GM12878 (cell line): Measurements from ENCODE around the gene TPRX1. TPM values are rescaled to one million over a fixed set of nuclear protein-coding genes. Genes with fewer than 3 reads are reported as not detected.

Experiments
- ATAC-seq: fragments of 200-7000 bp; cut with Tn5 transposase; 3 replicates; pipeline ENCODE4 v1.9.1; 2020; ENCODE audit warnings: mild to moderate bottlenecking, moderate library complexity
- BruUV-seq: library from RNA; stranded (reverse); fragments of 400-500 nt; replicated peaks from 2 replicates; lab custom pipeline; 2021; lab: Mats Ljungman, UMichigan
- CTCF ChIA-PET: fragments of 300-600 bp; sonication (Branson Sonifier 250); formaldehyde crosslinking; extraction: SDS; loops from one replicate; lab custom pipeline; 2021; ENCODE audit warnings: inconsistent platforms; lab: Yijun Ruan, JAX
- POLR2A ChIA-PET: fragments of 350-600 bp; formaldehyde crosslinking; extraction: SDS; loops from one replicate; lab custom pipeline; 2021; ENCODE audit warnings: inconsistent platforms; lab: Charles Lee
- RAD21 ChIA-PET: fragments of 300-600 bp; sonication (Branson Sonifier 250); formaldehyde crosslinking; loops from one replicate; lab custom pipeline; 2023; ENCODE audit warnings: antibody characterized with exemption; ENCODE audit not compliant: unreplicated experiment; lab: Charles Lee
- SMC1A ChIA-PET: fragments of 300-600 bp; sonication (Branson Sonifier 250); formaldehyde crosslinking; loops from one replicate; lab custom pipeline; 2023; ENCODE audit not compliant: unreplicated experiment, uncharacterized antibody; lab: Charles Lee
- DNase-seq: peaks from one replicate; pipeline ENCODE4 v3.0.0-alpha.2; 2011; ENCODE audit warnings: low read depth, low spot score
- FAIRE-seq: peaks from 3 replicates; lab custom pipeline; 2011; peaks lifted over from hg19 to GRCh38; lab: Jason Lieb, UNC
- H2AFZ ChIP-seq: 2 replicates; pipeline ENCODE4 v1.6.0; 2011; ENCODE audit warnings: low read depth, low read length, control low read depth; ENCODE audit not compliant: control insufficient read depth
- H3K27ac ChIP-seq: 2 replicates; pipeline ENCODE4 v1.5.1; 2011; ENCODE audit warnings: control low read depth; ENCODE audit not compliant: control insufficient read depth, insufficient read depth
- H3K27me3 ChIP-seq, 2 experiments: replicated peaks in 1 of 2; 2 replicates each; pipeline versions ENCODE4 v1.6.0 to v1.6.1; 2011; ENCODE audit warnings: low read length in 1 of 2; ENCODE audit not compliant: control insufficient read depth in 2 of 2, insufficient read depth in 2 of 2
- H3K36me3 ChIP-seq, 2 experiments: 2 replicates each; pipeline ENCODE4 v1.5.1; 2011; ENCODE audit warnings: low read length in 1 of 2; ENCODE audit not compliant: control insufficient read depth in 2 of 2, insufficient read depth in 2 of 2
- H3K4me1 ChIP-seq: 2 replicates; pipeline ENCODE4 v1.6.1; 2011; ENCODE audit warnings: mild to moderate bottlenecking, low read length, moderate library complexity, mixed read lengths; ENCODE audit not compliant: control insufficient read depth, insufficient read depth
- H3K4me2 ChIP-seq: 2 replicates; pipeline ENCODE4 v1.6.0; 2011; ENCODE audit warnings: control low read depth; ENCODE audit not compliant: control insufficient read depth, insufficient read depth
- H3K4me3 ChIP-seq: fragments of 200-600 bp; sonication (generic); 2 replicates; pipeline ENCODE4 v1.5.1; 2016
- H3K79me2 ChIP-seq: 2 replicates; pipeline ENCODE4 v1.6.0; 2011; ENCODE audit warnings: low read length; ENCODE audit not compliant: control insufficient read depth, insufficient read depth
- H3K9ac ChIP-seq: 2 replicates; pipeline ENCODE4 v1.8.0; 2011; ENCODE audit warnings: low read length, control low read depth, mixed read lengths; ENCODE audit not compliant: control insufficient read depth, insufficient read depth
- H3K9me3 ChIP-seq: replicated peaks from 3 replicates; pipeline ENCODE4 v1.5.1; 2011; ENCODE audit warnings: mild to moderate bottlenecking, low read length; ENCODE audit not compliant: control insufficient read depth, insufficient read depth
- H4K20me1 ChIP-seq: 2 replicates; pipeline ENCODE4 v1.6.0; 2011; ENCODE audit not compliant: control insufficient read depth, insufficient read depth
- JUND ChIP-seq: IDR thresholded peaks from 2 replicates; pipeline ENCODE4 v1.6.1; 2012; ENCODE audit warnings: low read depth, mild to moderate bottlenecking, low read length, improper control_type of control experiment, moderate library complexity
- NFIC ChIP-seq: IDR thresholded peaks from 2 replicates; pipeline ENCODE4 v1.6.1; 2012; ENCODE audit warnings: low read depth, mild to moderate bottlenecking, inconsistent platforms, low read length, moderate library complexity
- PAX8 ChIP-seq: fragments of 450-650 bp; IDR thresholded peaks from 2 replicates; pipeline ENCODE4 v1.6.1; 2017; ENCODE audit warnings: mild to moderate bottlenecking, moderate library complexity
- PML ChIP-seq: IDR thresholded peaks from 2 replicates; pipeline ENCODE4 v1.6.1; 2012; ENCODE audit warnings: low read length, inconsistent platforms
- RFX5 ChIP-seq: IDR thresholded peaks from 2 replicates; pipeline ENCODE4 v1.6.1; 2011; ENCODE audit warnings: low read depth, low read length, improper control_type of control experiment
- WGBS: methylation state at CpG from one replicate; pipeline ENCODE4 v1.1.6; 2016; ENCODE audit warnings: low lambda C conversion rate; ENCODE audit not compliant: insufficient replicate concordance, insufficient coverage; ENCODE audit errors: missing lambda C conversion rate; 5-methylcytosine and 5-hydroxymethylcytosine counted together
- in situ Hi-C: fragments of 300-500 bp; cut with MboI; formaldehyde crosslinking; loops from 9 replicates; pipeline ENCODE4 v1.14.3; 2018; ENCODE audit warnings: mixed read lengths
- intact Hi-C: fragments of 100-400 bp; cut with micrococcal nuclease; formaldehyde crosslinking; loops from one replicate; pipeline ENCODE4 v1.14.2; 2022; ENCODE audit not compliant: unreplicated experiment
- polyA plus RNA-seq, 11 experiments: library from polyadenylated mRNA; depleted of rRNA in 4 of 11; unstranded in 6 of 11; stranded (reverse) in 5 of 11; fragments of >200 nt; fragmentation: Nextera tagmentation in 4 of 11; fragmentation: Illumina TruSeq in 1 of 11; extraction: Ambion mirVana in 4 of 11; extraction: Trizol in 1 of 11; gene quantifications; 1 replicate in 1 of 11; 2 replicates in 10 of 11; pipeline versions ENCODE4 v1.2.1 to v1.2.3, GENCODE V29; 2011 to 2016; ENCODE audit warnings: inconsistent platforms in 2 of 11, missing spikeins in 2 of 11, low read depth in 1 of 11
- total RNA-seq, 4 experiments: library from RNA; depleted of rRNA in 3 of 4; stranded (reverse); fragments of >200 nt in 3 of 4; fragmentation: Illumina TruSeq in 1 of 4; extraction: Trizol in 1 of 4; gene quantifications; 2 replicates each; pipeline versions ENCODE4 v1.2.1 to v1.2.3, GENCODE V29; 2013 to 2021
- TF ChIP-seq, protein P1 (sequence below): fragments of 450-650 bp; formaldehyde crosslinking; IDR thresholded peaks from 2 replicates; pipeline ENCODE4 v1.4.0; 2022; ENCODE audit warnings: mild to moderate bottlenecking, moderate library complexity
- TF ChIP-seq, protein P2 (sequence below): fragments of 450-650 bp; IDR thresholded peaks from 2 replicates; pipeline ENCODE4 v1.6.1; 2016; ENCODE audit warnings: mild to moderate bottlenecking
- TF ChIP-seq, protein P3 (sequence below): fragments of 450-650 bp; formaldehyde crosslinking; IDR thresholded peaks from 2 replicates; pipeline ENCODE4 v1.5.0; 2022; ENCODE audit warnings: mild to moderate bottlenecking, missing genetic modification characterization
- TF ChIP-seq, protein P4 (sequence below): IDR thresholded peaks from 2 replicates; pipeline ENCODE4 v1.6.1; 2011; ENCODE audit warnings: borderline replicate concordance, low read depth, mild to moderate bottlenecking, moderate library complexity, mixed read lengths, low read length; ENCODE audit not compliant: insufficient read depth; ENCODE audit errors: extremely low read length

TPRX1 gene
- total and polyA plus RNA-seq, 10 of the 15 experiments (the other 5 are each of a cell fraction or from before 2014, with no cell fraction given): not detected

DNA sequence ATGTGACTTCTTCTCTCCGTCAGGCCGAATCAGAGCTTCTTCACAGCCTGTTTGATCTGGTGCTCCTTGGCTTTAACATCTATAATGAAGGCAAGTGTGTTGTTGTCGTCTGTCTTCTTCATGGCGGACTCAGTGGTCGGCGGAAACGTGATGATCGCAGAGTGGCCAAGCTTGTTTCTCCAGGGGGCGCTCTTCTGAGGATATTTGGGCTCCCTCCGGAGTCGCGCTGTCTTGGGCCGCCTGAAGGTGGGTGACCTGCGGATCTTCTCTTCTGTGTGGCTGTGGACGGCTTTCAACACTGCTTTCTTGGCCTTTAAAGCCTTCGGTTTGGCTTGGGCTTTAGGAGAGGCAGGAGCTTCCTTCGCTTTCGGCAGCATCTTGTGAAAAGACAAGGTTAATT is 9.8 kb downstream of the TPRX1 start:
- DNase-seq: no peak
- 87% methylated on average over 18 of the region's 18 CpGs for WGBS
- ChIA-PET POLR2A (interaction anchor here (0.6 kb wide), 1 partner anchor 1160 kb away, joined by 3 read pairs; the partner anchor contains the start of gene BAX), RAD21 (no interaction called here), CTCF (interaction anchor here (1.1 to 2.1 kb wide), 2 partner anchors 29 to 361 kb away, joined by 4 to 6 read pairs; no protein-coding TSS in a partner anchor), SMC1A (no interaction called here)
- Histone ChIP-seq H3K36me3 (no peaks in the 10 kb centered on the region), H3K27ac (no peak overlapping the region), H3K9ac (no peak overlapping the region), H3K4me1 (no peaks in the 10 kb centered on the region), H3K4me3 (no peak overlapping the region), H3K4me2 (no peak overlapping the region), H3K27me3 (no peaks in the 10 kb centered on the region; a peak in 1 of 4 replicates), H2AFZ (no peak overlapping the region), H3K9me3 (no peaks in the 10 kb centered on the region; the same call in 2 of the 3 replicates), H3K79me2 (no peaks in the 10 kb centered on the region), H4K20me1 (no peaks in the 10 kb centered on the region)
- BruUV-seq: no TSS peak
- in situ Hi-C loops (no loop called here), intact Hi-C loops (no loop called here)
- TF ChIP-seq JUND: no peak
- TF ChIP-seq, protein P1, sequence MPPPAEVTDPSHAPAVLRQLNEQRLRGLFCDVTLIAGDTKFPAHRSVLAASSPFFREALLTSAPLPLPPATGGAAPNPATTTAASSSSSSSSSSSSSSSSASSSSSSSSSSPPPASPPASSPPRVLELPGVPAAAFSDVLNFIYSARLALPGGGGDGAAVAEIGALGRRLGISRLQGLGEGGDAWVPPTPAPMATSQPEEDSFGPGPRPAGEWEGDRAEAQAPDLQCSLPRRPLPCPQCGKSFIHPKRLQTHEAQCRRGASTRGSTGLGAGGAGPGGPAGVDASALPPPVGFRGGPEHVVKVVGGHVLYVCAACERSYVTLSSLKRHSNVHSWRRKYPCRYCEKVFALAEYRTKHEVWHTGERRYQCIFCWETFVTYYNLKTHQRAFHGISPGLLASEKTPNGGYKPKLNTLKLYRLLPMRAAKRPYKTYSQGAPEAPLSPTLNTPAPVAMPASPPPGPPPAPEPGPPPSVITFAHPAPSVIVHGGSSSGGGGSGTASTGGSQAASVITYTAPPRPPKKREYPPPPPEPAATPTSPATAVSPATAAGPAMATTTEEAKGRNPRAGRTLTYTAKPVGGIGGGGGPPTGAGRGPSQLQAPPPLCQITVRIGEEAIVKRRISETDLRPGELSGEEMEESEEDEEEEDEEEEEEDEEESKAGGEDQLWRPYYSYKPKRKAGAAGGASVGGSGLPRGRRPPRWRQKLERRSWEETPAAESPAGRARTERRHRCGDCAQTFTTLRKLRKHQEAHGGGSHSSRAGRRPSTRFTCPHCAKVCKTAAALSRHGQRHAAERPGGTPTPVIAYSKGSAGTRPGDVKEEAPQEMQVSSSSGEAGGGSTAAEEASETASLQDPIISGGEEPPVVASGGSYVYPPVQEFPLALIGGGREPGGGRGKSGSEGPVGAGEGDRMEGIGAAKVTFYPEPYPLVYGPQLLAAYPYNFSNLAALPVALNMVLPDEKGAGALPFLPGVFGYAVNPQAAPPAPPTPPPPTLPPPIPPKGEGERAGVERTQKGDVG (CRISPR knock-in tag): no peak
- TF ChIP-seq, protein P2, sequence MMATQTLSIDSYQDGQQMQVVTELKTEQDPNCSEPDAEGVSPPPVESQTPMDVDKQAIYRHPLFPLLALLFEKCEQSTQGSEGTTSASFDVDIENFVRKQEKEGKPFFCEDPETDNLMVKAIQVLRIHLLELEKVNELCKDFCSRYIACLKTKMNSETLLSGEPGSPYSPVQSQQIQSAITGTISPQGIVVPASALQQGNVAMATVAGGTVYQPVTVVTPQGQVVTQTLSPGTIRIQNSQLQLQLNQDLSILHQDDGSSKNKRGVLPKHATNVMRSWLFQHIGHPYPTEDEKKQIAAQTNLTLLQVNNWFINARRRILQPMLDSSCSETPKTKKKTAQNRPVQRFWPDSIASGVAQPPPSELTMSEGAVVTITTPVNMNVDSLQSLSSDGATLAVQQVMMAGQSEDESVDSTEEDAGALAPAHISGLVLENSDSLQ: no peak
- TF ChIP-seq, protein P3, sequence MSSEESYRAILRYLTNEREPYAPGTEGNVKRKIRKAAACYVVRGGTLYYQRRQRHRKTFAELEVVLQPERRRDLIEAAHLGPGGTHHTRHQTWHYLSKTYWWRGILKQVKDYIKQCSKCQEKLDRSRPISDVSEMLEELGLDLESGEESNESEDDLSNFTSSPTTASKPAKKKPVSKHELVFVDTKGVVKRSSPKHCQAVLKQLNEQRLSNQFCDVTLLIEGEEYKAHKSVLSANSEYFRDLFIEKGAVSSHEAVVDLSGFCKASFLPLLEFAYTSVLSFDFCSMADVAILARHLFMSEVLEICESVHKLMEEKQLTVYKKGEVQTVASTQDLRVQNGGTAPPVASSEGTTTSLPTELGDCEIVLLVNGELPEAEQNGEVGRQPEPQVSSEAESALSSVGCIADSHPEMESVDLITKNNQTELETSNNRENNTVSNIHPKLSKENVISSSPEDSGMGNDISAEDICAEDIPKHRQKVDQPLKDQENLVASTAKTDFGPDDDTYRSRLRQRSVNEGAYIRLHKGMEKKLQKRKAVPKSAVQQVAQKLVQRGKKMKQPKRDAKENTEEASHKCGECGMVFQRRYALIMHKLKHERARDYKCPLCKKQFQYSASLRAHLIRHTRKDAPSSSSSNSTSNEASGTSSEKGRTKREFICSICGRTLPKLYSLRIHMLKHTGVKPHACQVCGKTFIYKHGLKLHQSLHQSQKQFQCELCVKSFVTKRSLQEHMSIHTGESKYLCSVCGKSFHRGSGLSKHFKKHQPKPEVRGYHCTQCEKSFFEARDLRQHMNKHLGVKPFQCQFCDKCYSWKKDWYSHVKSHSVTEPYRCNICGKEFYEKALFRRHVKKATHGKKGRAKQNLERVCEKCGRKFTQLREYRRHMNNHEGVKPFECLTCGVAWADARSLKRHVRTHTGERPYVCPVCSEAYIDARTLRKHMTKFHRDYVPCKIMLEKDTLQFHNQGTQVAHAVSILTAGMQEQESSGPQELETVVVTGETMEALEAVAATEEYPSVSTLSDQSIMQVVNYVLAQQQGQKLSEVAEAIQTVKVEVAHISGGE: no peak
- TF ChIP-seq RFX5: no peak
- no peak for TF ChIP-seq PML
- TF ChIP-seq, protein P4, sequence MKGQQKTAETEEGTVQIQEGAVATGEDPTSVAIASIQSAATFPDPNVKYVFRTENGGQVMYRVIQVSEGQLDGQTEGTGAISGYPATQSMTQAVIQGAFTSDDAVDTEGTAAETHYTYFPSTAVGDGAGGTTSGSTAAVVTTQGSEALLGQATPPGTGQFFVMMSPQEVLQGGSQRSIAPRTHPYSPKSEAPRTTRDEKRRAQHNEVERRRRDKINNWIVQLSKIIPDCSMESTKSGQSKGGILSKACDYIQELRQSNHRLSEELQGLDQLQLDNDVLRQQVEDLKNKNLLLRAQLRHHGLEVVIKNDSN: no peak
- TF ChIP-seq PAX8: no peak
- no peak for TF ChIP-seq NFIC
- ATAC-seq: no peak
- no peak for FAIRE-seq
